ENCODE data around the gene CSPG4.
"Not testable (repeated sequence)": the region's sequence is repeated elsewhere in the genome, so short reads cannot be mapped to it uniquely, and the experiment has no call there.

Gene CSPG4

GRCh38 chr15:75687486-75688277, 25.0 kb downstream of the CSPG4 start:
- no peak for DNase-seq

DNA sequence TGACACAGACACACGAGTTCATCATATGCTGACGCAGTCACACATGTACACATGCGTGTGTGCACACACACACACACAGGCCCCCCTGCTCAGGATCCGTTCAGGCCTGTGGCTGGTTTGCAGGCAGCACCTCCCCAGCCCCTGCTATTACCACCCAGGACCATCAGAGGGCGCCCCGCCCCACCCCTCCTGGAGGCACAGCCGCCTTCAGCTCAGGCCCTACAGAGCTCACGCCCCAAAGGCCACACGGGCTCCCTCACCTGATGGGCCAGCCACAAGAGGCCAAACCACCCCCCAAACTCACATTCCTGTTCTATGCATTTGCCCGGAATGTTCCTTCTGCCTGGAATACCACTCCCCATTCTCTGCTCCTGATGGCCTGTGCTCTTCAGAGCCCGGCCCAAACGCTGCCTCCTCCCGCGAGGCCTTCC, 26.4 kb downstream of the CSPG4 start:
- DNase-seq, result peak; percentile 82 to 86

GRCh38 chr15:75685195-75685594, 27.5 kb downstream of the CSPG4 start:
- DNase-seq, result no peak

GRCh38 chr15:75684648-75685047, 28.0 kb downstream of the CSPG4 start:
- DNase-seq, result no peak

GRCh38 chr15:75683646-75684312, 28.9 kb downstream of the CSPG4 start:
- peak; percentile 78 to 81 for DNase-seq

DNA sequence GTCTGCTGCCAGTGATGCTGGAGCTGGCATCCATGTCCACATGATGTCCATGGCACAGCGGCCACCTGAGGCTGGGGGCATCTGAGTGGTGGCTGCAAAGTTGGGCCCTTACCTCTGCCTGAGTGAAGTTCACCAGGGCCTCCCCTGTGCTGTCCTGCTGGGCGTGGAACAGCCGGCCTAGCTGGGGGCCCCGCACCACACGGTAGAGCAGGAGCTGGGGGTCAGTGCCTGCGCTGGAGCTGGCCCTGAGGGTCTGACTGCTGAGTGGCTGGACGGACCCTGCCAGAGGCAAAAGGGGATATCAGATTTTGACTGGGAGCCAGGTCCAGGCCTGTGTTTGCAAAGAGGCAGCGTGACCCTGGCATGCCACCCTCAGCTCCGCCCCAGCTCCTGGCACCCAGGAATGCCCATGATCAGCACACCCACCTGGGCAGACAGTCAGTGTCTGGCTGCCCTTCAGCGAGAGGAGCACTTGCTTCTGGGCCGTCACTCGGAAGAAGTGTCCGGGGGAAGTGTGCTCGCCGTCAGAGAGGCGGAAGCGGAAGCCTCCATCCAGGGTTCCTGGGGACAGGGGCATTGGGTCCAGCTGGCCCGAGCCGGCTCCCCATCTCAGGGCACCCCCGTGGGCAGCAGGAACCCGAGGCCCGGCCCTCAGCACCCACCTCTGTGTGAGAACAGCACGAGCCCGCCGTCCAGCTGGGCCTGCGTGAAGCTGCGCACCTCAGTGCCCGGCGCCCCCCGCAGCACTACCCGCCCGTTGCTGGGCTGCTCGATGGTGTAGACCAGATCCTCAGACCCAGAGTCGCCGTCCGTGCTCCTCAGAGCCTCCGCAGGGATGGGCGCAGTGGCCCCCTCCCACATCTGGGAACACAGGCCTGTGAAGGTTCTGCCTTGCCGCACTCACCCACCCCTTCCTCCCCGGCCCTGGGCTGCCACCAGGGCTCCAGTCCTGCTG, 30.2 kb downstream of the CSPG4 start:
- DNase-seq, result no peak

GRCh38 chr15:75680007-75680789, 32.5 kb downstream of the CSPG4 start:
- no peak for DNase-seq

GRCh38 chr15:75678324-75678690, 34.3 kb downstream of the CSPG4 start:
- DNase-seq, result not testable (repeated sequence)

DNA sequence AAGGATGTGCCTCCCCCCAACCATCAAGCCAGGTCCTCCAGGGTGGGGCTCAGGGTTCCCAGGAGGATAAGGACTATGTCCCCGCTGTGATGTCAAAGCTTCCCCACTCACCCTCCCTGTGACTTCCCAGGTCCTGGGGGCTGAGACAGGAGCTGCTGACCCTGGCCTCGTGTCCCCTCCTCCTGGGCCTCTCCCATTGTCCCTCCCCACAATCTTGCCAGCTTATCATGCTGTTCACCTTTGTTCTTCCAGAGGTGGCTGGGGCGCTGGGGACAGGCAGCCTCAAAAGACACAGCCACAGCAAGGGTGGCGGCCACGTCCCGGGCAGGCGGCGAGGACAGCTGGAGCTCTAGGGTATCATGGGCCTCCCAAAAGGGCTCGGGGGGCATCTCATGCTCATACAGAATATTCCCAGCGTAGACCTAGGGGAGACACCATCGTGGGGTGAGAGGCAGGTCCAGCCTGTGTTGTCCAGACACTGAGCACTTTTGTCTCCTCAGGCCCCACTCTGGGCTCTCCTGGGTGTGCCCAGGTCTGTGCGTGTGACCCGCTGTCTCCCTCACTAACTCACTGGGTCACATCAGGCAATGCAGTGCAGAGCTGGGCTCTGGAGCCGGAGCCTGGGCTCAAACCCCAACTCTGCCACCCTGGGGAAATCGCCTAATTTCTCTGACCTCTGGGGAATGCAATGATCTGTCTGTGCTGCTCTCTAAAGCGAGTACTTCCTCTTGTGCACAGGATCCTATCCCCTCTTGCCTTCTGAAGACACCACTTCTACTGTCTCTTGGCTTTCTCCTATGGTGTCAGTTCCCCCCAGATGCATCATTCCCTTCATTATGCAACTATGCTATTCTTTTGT, 35.0 kb downstream of the CSPG4 start:
- no peak for DNase-seq

- DNase-seq, result no peak
These were observed 35.8 kb downstream of the CSPG4 start for GRCh38 chr15:75676688-75677464.

- DNase-seq, result no peak
These were observed 36.9 kb downstream of the CSPG4 start for GRCh38 chr15:75675579-75676404.

DNA sequence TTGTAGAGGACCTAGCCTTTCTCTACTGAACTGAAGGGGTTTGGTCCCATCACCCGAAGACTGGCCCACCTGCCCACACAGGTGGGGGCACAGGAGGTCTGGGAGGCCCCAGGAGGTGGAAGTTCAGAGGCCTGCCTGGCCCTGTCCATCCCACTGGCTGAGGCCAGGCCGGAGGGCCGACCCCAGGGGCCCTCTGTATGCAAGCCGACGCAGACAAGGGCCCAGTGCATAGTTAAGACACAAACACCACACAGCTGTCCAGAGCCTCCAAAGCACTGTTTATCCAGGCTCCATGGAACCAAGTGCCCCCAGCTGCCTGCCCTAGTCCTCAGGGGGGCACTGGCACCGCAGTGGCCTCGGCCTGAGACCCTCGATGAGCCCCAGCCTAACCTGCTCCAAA, 38.3 kb downstream of the CSPG4 start:
- DNase-seq, result no peak

- DNase-seq, result no peak
These were observed 39.0 kb downstream of the CSPG4 start for GRCh38 chr15:75673426-75674235.

DNA sequence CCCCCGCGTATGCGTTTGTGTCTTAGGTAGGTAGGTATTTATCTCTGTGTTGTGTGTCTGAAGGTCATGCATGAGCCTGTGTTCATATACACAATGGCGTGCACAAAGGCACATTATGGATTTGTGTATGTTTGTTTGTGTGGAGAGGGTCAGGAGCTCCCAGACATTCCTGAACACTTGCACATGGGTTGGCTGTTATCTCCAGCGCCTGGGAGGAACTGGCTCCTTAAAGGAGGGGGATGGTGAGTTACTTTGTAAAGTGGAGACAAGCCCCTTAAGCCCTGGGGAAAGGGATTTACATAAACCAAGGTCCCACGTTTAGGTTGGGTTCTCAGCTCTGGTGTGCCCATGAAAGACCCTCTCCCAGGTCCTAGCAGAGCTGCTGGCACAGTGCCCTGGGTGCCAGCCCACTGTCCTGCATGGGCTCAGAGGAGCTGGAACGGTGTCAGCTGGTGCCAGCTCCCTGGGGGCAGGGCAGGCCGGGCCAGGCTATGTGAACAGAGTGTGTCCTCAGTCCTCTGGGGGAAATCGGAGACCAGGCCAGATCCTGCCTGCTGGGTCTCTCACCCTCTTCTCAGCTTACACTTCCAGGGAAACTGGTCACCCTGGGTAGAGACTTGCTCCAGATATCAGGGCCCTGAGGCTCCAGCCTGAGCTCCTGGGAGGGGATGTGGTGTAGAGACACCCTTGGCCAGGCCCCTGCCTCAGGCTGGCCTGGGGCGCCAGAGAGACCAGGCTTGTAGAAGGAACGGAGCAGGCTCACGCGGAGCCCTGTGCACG, 39.8 kb downstream of the CSPG4 start:
- no peak for DNase-seq

DNA sequence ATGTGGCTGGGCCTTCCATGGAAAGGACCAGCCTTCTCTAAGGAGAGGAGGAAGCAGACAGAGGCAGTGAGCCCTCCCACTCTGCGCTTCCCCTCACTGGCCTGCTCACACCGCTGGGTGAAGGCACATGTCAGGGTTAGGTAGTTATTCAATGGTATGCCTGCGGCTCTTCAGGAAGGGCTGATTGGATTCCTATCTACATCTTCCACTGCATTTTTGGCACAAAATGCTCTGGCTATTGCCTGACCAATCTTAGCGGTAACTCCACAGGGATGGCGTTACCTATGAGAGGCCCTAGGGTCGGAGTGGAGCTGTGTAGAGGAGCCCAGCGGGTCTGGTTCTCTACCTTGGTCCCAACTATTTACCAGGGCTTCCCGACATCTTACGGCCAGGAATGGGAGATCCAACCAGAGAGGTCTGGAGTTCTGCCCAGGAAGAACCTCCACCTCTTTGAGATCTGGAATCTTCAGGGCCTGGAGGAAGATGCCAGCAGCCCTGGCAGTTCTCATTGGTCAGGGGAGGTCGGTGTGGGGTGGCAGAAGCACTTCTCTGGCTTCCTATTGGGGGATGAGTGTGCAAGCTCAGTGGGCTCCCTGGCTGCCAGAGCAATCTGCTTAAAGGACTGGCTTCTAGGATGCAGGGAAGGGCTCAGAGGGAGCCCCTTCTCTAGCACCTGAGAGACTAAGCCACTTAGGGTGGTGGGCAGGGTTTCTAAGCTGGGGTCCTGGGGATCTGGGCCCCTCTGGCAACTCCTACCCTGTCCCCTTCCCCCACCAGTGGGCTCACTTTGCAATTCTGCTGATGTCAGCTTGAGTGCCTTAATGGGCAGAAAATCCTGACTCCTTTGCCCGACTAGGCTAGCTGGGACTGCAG, 40.7 kb downstream of the CSPG4 start:
- DNase-seq, result no peak

DNA sequence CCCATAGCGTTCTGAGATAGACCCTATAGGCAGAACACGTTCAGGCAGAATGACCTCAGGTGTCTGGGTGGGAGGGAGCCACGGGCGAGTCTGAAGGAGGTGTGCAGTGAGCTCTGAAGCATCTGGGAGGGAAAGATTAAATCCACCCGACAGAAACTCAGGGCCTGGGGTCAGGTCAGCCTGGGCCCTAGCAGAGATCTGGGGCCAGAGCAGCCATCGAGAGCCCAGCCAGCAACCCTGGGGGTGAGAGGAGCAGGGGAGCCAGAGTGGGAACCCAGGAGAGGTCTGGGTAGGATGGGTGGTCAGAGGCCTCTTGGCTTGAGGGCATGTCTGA, 42.8 kb downstream of the CSPG4 start:
- DNase-seq, result no peak

All from stimulated activated CD4-positive, alpha-beta T cell treated with anti-CD3 and anti-CD28 coated beads, Interleukin-2, amount 100 ng/mL, for 24 hours (primary cell).